Activated T-cell treated with anti-CD3 and anti-CD28 coated beads, Interleukin-2, amount 50 U/mL, for 48 hours (primary cell): ENCODE measurements around the gene JRKL.

Source experiments
- DNase-seq, 2 experiments: peaks; one replicate each; pipeline ENCODE4 v3.0.0-alpha.2; 2020

Gene JRKL

DNA sequence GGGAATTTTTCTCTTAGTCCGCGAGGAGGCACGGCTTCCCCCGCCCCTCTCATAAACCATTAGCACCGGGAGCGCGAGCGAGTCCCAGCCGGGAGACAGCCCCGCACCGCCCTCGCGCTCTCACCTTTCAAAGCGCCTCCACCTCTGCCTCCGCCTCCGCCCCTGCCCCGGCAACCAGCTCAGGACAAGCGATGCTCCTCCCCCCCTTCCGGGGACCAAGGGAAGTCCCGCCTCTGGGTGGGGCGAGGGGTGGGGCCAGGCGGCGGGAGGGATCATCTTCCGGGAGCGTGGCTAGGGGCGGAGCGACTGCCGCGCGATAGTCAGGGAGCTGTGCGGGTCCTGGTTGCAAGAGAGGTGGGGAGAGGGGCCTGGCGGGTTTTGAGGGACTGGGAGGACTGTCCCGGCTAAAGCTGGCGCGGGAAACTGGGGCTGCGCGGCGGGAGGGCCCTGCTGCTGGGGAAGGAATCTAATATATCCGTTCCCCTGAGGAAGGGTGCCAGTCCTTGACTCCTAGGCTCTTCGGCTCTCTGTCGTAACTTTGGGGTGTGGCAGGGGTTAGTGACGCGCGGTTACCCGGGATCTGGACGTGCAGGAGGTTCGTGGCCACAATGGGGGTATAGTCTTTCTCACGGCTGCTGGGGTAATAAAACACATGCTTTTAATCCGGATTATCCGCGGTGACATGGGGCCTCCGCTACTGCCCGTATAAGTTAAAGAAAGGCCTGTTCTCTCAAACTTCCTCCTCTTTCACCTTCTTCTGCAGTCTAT is at the start of gene JRKL, which contains the start of gene CCDC82:
Gene JRKL, plus strand, starts transcription at position 294 of the 768 bp plus-strand sequence. CDS start 637 bp downstream, outside the sequence.
Gene CCDC82, minus strand, starts transcription at position 193 of the 768 bp plus-strand sequence. CDS start 5,165 bp downstream, outside the sequence.
- peak; percentile 99 for DNase-seq

DNA sequence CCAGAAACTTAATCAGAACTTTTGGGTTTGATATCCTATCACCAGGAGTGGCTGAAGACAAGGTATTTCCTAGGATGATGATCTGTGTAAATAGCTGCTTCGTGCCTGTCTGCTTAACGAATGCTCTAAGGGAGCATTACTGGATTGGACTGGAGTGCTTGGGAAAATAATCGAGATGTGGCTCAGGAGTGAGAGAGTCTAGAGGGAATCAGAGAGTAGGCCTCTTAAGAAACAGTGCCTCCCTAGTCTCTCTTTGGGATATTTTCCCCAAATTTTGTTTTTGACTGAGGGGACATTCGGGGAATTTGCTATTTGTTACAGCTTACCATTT is 49.3 kb upstream of the JRKL start:
- no peak for DNase-seq

DNA sequence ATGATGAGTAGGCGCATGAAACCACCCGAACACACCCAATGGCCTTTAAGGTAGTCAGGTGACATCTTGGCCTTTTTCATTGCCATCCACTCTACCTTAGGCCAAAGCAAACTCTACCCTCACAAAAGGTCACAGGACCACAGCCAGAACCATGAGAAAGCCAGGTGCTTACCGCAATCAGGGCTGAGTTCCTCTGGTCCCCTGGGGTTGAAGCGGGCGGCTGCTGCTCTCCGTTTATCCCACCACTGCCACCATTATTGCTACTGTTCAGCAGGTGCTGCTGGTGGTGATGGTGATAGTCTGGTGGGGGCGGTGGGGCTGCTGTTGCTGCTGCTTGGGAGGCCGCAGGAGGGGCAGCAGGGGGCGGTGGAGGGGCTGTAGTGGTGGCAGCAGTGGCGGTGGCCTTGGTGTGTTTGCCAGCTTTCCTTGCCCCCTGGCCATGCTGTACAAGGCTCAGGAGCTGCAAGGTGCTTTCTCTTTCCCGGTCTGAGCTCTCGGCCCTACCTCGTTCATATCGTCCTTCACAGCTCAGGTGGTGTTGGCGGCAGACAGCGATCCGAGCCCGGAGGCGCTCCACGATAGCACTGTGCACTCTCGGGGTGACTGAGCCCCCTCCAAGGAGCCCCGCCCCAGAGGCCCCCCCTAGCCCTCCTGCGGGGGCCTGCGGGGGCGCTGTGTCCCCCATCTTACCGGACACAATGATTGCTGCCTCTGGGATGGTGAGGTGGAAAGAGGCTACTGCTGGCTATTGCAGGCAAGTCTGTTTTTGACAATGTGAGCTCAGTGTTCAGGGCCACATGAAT is 48.4 kb upstream of the JRKL start:
- peak; percentile 76 to 79 for DNase-seq

DNA sequence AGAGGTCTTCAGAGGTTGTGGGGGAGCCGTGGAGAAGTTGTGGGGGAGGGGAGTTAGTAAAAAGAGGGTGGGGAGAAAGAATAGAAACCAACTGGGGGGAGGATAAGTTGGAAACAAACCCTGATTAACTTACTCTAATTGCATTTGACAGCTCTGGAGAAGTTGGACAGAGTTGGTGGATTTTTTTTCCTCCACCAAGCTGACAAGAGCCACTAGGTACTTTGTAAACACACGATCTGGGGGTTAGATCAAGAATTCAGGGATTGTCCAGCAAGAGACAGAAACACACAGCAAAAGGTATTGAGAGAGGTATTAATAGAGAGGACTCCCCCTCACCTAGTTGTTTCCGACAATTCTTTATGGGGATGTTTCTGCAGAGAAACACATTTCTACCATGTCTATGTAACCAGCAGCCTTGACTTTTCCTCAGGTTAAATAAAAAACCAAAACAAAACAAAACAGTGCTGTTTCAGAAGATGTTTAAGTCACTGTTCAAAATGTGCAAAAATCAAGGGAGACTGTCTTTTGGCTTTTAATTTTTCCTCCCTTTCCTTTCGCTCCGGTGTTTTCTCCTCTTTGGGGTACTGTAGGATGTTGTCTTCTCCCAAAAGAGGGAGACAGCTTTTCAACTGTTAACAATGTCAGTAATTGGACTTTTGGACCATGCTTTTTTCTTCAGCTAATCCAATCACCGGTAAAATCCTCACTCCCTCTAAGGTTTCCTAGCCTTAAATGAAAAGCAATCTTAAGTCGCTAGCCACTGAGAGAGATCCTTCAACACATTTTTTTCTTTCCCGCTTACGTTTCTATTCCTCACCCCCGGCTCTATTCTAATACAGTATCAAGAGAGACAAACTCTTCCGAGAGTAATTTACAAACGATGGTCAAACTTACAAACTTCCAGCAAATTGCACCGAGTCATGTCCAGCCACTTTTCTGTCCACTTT is 47.5 kb upstream of the JRKL start:
- no peak for DNase-seq

DNA sequence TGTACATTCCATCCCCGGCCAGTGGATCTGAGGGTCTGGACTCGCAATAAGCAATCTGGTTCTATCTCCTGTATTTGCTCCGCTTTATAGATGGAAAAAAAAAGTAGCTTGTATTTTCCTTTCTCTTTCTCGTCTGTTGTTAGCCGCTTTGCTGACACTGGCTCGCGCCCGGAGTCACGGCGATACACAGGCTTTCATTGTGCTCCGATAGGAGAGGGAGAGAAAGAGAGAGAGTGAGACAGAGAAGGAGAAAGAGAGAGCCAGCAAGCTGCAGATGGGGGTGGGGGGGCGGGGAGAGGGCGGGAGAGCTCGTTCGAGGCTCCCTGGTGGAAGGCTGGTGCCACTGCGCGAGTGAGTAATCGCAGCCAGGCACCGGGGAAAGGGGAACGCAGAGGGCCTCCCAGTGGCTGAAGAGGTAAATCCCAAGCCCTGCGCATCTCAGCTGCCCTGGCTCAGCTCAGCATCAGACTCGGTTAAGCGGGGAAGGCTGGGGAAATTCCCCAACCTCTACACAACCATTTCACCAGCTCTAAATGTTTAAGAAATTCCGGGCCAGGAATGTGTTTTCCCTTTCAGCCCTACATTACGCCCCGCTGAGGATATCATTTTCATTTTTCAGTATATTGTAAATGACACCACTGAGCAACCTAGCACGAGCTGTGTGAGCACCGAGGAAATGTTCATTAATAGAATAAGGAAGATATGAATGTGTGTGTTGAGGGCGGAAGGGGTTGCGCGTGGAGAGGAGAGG is 46.7 kb upstream of the JRKL start, which contains the start of gene MAML2:
Gene MAML2, minus strand, starts transcription at position 235 of the 751 bp plus-strand sequence. CDS start 1,300 bp downstream, outside the sequence.
- DNase-seq, result peak; percentile 90 to 93

DNA sequence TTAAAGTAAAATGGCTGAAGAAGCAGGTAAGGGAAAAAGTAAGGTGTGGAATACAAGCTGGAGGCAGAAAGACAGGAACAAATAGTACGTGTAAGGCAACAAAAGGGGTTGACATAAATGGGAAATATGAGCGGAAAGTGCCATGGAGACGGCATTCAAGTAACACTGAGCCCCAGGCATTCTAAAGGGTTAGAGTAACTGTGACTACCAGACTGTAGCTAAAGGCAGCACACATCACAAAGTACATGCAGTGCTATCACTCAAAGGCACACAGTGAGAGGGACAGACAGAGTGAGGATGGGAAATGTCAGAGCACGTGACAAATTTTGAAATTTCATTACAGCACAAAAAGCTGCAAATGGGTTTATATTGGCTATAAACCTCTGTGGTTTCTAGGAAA is 33.0 kb upstream of the JRKL start:
- no peak for DNase-seq

DNA sequence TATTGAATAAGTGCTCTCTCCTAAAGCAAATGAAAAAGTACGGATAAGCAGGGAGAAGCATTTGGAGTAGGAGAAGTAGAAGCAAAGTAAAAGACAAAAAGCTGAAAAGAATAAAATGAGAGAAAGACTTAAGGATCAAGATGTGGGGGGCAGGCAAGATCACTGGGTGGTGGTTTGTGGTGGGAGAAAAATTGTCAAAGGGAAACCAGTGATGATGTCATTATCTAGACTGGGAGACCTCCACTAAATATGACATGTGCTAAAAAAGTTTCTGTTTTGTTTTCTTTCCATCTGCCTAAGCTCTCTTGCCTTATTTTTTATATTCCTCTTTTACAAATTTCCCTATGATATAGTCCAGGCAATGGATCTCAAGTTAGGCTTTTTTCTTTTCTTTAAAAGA is 32.0 kb upstream of the JRKL start:
- no peak for DNase-seq

DNA sequence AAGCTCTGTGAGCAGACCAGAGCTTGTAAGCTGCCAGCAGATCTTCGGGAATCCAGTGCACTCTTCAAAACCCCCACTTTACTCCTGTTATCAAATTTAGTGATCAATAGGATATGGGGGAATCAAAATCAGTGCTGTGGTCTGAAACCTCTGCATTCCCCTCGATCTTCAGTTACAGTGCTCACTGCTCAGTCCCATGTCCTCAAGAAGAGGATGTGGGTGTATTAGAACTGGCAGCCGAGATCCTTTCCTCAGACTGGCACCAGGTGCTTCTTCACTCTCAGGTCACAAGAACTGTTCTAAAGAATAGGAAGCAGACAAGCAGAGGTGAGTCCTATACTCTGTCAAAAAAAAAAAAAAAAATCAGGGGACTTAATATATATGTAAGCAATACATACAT is 31.5 kb upstream of the JRKL start:
- DNase-seq, result no peak

DNA sequence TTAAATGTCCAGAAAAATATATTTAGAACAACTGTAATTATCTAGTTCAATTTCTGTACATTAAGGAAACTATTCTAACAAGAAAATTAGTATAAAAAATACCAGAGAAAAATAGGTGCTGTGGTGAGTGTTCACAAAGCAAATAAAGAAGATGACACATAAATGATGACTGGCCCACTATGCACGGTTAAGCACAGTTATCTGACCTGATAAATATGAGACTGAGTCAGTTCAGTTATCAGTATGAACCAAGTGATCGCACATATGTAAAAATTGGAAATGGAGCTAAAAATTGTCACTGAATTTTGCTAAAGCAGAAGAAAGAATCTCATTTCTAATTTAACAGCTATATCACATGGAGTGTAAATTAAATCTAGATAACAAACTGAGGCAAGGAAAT is 28.0 kb upstream of the JRKL start:
- no peak for DNase-seq

DNA sequence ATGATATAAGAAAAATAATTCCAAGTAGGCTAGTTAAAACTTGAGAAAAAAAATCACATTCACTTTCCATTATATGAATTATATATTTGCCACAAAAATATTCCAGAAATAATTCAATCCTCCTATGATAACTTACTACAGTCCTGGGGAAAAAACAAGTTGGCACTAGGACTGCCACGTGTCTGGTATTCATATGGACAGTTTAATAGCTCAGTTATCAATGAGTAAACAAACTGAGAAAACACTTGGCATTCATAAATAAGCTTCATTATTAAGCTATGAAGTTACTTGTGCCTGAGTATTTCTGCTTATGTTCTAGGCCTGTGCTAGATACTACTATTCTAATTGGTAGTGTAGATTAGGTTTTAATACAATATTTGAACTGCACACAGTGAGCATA is 24.3 kb upstream of the JRKL start:
- no peak for DNase-seq

DNA sequence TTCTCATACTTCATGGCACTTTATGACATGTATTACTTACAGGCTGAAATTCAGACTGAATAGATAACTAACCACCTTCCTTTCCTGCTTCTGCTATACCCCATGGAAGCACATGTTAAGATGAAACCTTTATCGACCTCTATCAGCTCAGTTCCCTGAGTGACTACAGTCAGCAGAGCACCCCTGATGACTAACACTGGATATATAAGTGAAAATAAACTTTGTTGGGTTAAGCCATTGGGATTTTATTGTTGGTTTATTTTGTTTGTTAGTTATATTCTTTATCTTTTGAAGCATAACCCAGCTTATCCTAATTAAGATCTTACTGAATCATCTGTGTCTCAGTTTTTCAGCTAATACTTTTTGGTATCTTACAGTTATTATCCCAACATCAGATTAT is 23.8 kb upstream of the JRKL start:
- no peak for DNase-seq

DNA sequence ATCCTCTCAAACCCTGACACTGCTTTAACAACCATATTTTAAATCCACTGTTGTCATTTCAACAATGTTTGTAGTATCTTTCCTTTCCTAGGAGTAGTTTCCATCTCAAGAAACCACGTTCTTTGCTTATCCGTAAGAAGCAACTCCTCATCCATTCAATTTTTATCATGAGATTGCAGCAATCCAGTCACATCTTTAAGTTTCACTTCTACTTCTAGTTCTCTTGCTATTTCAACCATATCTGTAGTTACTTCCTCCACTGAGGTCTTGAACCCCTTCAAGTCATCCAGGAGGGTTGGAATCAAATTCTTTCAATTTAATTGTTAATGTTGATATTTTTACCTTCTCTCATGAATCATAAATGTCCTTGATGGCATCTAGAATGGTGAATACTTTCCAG is 22.5 kb upstream of the JRKL start:
- no peak for DNase-seq

DNA sequence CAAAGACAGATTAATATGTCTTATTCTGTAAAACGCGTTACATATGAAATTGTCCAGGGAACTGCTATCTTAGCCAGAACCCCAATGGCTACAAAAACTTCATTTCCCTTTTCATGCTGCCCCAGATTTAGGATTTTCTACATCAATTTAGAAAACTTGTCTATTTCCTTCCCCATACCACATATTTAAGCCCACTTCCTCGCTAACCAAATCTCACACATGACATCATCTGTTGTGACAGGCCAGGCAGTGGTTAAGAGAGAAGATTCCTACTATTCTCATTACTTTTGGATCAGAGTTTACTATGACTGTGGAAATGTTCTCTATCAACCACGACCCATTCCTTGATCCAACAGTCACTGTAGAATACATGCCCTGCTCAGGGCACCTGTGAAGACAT is 16.0 kb upstream of the JRKL start:
- no peak for DNase-seq

DNA sequence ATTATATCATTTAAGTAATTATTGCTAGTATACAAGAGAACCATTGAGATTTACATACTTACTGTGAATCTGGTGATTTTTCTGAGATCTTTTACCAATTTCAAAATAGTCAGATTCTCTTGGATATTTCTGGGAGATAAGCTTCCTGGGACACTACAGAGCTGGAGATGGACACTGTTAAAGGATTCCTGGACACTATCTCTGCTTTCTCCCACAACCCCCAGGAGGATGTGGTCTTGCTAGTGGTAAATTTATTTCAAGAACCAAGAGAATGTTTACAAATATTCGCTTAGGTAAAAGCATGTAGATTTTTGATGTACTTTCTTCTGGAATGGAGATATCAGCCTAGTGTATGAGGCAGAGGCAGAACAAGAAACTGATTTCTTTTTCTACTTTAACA is 13.0 kb upstream of the JRKL start:
- DNase-seq, result no peak

DNA sequence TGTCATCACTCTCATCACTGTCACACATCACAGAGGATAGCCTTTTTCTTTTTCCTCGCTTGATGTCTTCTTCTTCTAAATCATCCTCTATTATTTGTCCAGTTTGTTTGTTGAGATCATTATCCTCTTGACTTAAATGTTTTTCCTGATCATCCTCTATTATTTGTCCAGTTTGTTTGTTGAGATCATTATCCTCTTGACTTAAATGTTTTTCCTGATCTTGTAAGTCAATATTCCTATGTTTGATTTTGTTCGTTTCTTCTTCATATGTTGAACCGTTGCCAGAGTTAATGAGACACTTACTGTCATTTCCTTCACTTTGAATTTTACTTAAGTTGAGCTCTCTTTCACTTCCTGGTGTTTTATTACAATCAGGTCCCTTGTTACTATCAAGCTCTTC is 5.7 kb upstream of the JRKL start:
- DNase-seq, result no peak

DNA sequence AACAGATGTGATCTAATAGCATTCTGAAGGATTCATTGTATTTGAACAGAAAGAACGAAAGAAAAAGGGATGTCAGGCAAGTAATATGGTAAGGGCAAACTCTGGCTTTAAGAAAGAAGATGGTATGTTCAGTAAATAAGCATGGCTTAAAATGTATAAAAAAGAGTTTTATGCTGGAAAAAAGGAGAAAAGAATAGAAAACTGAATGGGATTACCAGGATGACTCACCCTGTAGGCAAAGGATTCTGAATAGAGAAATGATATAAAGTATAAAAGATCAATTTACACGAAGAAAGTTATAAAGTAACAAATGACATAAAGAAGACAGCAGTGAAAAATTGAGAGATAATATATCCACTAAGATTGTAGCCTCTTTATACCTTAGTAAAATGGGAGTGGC is 4.6 kb upstream of the JRKL start:
- DNase-seq, result no peak

DNA sequence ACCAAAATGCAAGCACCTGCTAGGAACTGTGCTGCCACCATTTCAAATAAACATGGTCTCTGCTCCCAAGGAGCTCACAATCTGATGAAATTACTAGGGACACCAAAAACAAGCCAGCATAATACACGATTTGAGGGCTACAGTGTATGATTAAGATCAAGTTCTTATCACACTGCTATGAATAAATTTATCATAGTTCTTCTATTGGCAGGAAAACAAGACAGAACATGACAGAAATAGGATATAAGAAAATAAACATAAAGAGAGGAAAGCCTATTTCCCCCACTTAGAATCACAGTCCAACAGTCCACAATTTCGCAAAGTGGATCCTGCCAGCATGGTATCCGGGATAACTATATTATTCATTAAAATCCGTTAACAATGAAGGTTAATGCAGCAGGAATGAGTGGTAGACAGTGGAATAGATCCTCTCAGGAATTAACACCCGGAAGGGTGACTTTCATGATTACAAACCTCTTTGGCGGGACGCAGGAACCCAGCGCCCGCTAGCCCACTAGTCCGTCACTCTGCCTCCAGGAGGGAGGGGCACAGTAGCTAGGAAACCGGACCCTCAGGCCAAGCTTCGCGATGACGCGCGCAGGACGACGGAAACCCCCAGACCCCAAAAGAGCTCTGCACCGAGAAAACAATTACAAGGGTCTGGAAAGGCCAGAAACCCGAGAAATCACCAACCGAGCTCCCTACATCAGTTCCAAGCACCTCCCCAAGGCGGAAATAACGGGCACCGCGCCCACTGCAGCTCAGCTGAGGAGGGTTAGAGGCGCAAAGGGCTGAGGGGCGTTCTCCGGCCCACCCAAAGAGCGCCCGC is 708 bp upstream of the JRKL start:
- DNase-seq, result no peak

DNA sequence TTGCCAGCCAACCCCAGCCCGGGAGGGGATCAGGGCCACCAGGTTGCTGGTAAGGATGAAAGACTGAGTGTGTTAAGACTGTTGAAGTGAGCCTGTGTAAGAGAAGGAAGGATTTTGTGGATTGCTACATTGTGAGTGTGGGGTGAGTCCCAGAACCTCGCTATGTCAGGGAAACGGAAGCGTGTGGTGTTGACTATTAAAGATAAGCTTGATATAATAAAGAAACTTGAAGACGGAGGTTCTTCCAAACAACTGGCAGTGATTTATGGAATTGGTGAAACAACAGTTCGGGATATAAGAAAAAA is 627 bp downstream of the JRKL start:
- no peak for DNase-seq

DNA sequence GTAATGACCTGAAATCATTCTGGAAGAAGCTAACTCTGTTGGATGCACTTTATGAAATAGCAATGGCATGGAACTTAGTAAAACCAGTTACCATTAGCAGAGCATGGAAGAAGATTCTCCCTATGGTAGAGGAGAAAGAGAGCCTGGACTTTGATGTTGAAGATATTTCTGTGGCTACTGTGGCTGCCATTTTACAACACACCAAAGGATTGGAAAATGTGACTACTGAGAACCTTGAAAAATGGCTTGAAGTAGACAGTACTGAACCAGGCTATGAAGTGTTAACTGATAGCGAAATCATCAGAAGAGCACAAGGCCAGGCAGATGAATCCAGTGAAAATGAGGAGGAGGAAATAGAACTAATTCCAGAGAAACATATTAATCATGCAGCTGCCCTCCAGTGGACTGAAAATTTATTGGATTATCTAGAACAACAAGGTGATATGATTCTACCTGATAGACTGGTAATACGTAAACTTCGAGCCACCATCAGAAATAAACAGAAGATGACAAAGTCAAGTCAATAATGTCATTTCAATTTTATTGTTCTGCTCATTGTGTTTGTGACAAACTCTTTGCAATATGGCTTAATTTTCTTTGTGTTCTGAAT is 2.0 kb downstream of the JRKL start:
- no peak for DNase-seq

DNA sequence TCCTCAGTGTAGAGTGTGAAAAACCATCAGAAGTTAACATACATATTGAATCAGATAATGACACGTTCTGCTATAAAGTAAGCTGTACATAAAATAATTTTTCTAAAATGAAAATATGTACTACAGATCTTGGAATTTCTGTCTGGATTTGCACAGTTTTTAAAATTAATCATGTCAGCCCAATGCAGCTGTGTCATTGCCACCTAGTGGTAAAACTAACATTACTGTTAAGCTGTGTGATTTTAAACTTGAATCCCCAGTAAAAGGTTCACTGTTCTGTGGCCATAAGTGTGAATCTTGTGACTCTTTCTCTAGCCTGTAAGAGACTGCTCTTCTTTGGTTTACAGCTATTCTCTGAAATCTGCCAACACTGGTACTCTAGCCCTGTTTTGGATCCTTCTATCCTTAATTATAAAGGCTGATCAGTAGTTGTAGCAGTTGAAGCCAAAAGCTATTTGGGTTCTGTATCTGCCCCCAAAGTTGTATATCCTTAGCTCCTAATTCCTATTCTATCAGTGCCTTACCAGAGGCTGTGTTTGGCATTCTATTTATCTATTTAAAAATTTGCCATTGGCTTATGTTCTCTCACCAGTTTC is 4.0 kb downstream of the JRKL start:
- no peak for DNase-seq

DNA sequence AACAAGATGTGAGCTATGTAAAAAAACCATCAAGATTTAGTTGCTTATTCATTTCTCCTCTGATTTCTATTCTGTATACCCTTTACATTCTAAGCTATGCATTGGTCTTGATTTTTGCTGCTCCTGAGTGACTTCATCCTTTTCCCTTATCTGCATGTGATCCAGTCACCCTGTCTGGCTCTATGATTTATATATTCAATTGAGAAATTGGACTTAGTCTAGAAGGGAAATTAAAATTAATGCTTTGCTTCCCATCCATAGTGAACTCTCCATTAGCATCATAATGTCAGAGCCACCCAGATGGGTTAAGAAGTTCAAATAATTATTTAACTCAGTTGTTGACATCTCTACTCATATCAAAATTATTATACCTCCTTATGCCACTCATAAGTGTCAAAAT is 5.0 kb downstream of the JRKL start:
- no peak for DNase-seq
